NCI-H510A (cell line): ENCODE results near the gene TMCO2.

ENCODE experiments used
- DNase-seq: peaks from one replicate; lab custom pipeline; 2025; lab: John Stamatoyannopoulos, UW

Gene TMCO2

DNA sequence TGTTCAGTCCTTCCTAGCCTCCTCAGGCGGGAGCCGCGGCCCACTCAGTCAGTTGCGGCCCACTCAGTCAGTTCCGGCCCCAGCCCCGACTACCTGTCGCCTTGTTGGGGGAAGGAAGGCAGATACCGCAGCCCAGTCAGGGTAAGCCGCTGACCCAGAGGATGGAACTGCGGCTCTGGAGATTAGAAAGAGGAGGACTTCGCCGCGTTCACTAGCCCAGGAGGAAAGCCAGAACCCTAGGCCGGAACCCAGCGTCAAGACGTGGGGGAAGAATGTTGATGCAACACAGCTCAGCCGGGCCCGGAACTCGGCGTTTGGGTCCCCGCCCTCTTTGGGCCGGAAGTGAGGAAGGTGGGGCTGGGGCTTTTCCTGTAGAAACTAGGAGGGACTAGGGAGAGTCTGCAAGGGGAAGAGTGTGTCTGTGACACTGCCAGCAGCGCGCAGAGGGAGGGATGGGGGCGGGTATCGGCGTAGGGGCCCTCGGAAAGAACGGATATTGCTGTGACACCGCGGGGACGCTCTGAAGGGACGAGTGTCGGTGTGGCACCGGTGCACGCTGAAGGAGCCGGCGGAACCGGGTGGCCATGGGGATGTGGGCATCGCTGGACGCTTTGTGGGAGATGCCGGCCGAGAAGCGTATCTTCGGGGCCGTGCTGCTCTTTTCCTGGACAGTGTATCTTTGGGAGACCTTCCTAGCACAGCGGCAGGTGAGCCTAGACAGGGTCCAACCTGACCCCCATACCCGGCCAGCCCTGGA lies 10.1 kb downstream of the TMCO2 start, which contains the start of gene ZMPSTE24:
Gene ZMPSTE24 (plus strand): TSS at position 549 of the 757 bp plus-strand sequence. CDS start 36 bp downstream, at position 585.
- peak; percentile 100 for DNase-seq

DNA sequence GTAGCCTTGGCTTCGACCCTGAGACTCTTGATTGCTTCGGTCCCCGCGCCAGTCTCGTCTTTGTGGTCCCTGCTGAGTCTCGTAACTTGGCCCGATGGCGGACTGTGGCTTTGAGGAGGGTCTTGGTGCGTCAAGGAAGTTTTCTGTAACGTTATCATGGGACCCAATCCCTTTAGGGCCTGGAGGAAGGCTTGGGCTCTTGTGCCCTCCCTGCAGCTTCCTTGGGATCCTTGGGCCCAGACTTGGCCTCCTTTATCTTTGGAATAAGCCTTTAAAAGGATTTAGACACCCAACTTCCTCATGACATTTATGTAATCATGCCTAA lies 10.7 kb downstream of the TMCO2 start:
- DNase-seq, result no peak

- no peak for DNase-seq
These were observed 16.6 kb downstream of the TMCO2 start for GRCh38 chr1:40264354-40264781.

GRCh38 chr1:40265298-40265697 lies 17.6 kb downstream of the TMCO2 start:
- no peak for DNase-seq

GRCh38 chr1:40265919-40266318 lies 18.2 kb downstream of the TMCO2 start:
- no peak for DNase-seq

GRCh38 chr1:40266786-40267535 lies 19.2 kb downstream of the TMCO2 start:
- no peak for DNase-seq

DNA sequence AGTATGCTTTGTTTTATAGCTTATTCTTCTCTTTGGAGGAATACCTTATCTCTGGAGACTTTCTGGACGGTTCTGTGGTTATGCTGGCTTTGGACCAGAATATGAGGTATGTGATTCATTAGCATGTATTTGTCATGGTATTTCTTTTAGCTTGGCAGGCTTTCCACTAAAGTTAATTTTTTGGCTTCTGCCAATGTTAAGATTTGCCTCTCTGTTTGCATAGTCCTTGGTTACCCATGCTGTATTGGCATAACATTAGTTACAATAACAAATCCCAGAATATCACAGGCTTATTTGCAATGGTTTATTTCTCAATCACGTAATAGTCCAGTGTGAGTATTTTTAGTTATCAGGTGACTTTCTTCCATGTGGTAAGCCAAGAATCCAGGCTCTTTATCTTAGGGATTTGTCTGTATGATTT lies 20.0 kb downstream of the TMCO2 start:
- no peak for DNase-seq

- DNase-seq, result no peak
These were observed 20.5 kb downstream of the TMCO2 start for GRCh38 chr1:40268211-40268610.

DNA sequence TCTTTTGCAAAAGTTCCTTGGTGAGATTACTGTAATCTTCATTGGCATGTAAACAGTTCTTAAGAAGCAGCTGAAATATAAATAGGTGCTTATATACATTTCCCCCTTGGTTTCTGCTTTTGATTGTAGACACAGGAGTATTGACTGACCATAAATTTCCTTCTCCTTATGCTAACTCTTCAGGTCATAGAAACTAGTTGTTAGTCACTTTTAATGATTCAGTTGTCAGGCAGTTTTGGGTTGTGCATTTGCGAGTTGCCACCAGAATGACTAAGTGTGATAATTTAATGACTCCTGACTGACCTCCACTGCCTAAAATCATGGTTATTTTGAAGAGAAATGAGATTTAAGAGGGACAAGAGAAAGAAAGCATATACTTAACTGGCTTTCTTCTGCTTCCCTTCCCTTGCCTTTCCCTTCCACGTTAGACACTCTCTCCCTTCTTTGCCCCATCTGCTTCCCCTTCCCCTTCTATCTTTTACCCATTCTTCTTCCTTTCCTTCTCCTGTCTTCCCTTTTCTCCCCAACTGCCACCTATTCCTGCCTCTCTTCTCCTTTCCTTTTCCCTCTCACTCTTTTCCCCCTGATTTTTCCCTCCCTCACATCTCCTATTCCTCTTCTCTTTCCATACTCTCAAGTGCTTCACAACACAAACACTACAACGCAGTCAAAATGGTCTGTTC lies 22.6 kb downstream of the TMCO2 start:
- DNase-seq, result no peak

DNA sequence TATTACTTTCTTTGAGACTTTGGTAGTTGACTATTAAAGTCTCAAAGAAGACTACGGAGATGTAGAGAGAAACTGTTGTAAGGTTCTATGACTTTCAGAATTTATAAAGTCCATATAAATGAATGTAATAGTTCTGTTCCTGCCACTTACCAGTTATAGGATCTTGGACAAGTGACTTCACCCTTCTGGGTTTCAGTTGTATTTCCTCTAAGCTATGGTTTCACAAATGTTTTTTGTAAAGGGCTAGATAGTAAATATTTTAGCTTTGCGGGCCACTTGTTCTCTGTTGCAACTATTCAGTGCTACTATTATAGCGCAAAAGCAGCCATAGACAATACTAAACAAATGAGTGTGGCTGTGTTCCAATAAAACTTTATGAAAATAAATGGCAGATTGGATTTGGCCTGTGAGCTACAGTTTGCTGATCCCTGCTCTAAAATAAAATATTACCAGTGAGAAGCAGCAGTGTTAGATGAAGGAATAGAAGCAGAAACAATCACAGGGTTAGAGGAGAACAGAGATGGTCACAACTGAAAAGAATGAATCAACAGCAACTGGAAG lies 25.0 kb downstream of the TMCO2 start:
- DNase-seq, result no peak

GRCh38 chr1:40273547-40274166 lies 25.9 kb downstream of the TMCO2 start:
- no peak for DNase-seq

DNA sequence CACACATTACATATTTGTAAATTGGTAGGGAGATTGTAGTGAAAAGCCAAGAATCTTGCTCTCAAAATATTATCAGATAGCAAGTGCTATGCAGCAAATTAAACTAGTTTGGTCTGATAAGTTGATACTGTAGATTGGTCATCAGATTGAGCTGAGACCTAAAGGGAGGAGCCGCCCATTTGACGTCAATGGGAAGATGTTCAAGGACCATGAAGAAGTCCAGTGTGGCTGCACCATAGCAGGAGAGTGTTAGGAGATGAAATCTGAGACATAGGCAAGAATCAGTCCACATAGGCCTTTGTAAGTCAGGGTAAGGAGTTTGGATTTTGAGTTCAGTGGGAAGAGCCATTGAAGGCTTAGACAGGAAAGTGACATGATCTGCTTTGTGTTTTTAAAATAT lies 26.6 kb downstream of the TMCO2 start:
- no peak for DNase-seq

GRCh38 chr1:40276122-40276521 lies 28.4 kb downstream of the TMCO2 start:
- no peak for DNase-seq

GRCh38 chr1:40281853-40282252 lies 34.1 kb downstream of the TMCO2 start:
- no peak for DNase-seq

GRCh38 chr1:40291293-40291692 lies 43.6 kb downstream of the TMCO2 start:
- no peak for DNase-seq

DNA sequence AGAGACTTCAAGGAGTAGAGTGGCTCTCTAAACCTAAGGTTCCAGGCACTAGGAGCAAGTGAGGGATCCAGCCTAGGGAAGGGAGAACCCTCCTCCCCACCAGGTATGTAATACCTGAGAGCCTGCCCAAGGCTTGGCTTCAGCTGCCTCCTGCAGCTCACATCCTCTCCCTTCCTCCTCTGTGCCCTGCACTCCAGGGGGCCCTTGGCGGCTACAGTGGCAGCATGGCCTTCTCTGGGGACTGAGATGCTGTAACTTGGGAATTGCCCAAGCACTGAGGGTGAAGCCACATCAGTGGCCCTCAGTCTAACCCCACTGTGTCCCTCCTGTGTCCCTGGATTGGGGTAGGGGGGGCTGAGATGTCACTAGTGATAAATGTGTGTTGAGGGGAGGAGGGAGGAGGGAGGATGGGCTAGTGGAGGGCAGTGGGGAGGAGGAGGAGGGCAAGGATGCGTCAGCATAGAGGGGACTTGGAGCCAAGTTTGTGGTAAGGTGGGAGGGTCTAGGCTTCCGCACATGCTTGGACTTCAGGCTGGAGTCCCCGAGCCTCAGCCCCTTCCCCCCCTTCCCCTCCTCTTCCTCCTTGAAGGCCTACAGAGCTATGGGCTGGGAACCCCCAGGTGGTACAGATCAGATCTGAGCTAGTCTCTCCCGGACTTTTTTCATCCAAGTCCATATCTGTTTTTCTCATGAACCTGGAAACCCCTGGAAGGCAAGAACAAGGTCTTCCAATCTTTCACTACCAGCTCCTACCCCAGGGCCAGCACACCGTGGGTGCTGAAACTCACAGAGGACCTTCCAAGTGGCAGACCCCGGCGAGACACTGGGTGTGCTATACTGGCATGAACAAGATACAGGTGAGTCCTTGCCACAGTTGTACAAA lies 51.9 kb downstream of the TMCO2 start:
- DNase-seq, result no peak

DNA sequence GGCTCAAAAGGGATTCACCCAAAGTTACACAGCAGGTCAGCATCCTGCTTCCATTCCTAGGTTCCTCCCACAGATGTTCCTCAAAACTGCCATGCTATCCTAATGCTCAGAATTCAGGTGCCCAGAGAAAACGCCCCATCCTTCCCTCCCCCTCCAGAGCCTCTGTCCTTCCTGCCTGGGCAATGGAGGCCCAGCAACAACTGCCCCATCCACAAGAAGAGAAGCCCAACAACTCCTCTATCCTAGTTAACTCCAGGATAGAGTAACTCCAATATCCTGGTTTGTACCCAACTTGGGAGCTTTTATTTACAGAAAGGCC lies 52.5 kb downstream of the TMCO2 start:
- no peak for DNase-seq

- no peak for DNase-seq
These were observed 52.9 kb downstream of the TMCO2 start for GRCh38 chr1:40300651-40301050.

GRCh38 chr1:40301066-40301465 lies 53.3 kb downstream of the TMCO2 start:
- DNase-seq, result no peak
